ENCODE measurements around the gene KRTAP19-2.

GRCh38 chr21:30478004-30478403 is 9.2 kb downstream of the KRTAP19-2 start:
- TF ChIP-seq CEBPB (IDR thresholded peaks at IDR 0.05) (no peak), ZBTB7A (IDR thresholded peaks at IDR 0.05; ENCODE audit: low read depth) (no peak), EP300 (IDR thresholded peaks at IDR 0.05; ENCODE audit: borderline replicate concordance) (no peak), CREB1 (IDR thresholded peaks at IDR 0.05; ENCODE audit: low read depth) (no peak), EGR1 (IDR thresholded peaks at IDR 0.05) (no peak), REST (IDR thresholded peaks at IDR 0.05; ENCODE audit: low read depth) (no peak), TAF1 (IDR thresholded peaks at IDR 0.05; ENCODE audit: low read depth) (no peak), YY1 (IDR thresholded peaks at IDR 0.05; ENCODE audit: low read depth) (no peak)
